ENCODE results near the gene NUDT4.

Gene NUDT4

DNA sequence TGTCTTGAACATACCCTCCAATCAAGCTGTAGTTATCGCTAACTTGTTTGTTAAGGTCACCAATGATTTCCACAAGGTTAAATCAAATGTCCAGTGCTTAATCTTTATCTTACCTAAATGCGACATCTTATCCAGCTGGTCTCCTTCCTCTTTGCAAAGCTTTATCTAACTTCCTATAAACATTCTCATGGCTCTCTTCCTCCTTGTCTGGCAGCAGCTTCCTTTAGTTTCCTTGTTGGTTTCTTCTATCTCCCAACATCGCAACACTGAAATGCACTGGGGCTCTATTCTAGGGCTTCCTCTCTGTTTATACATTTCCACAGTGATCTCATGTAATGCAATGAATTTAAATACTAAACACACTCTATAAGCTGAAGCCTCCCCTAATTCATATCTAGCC is 35.3 kb downstream of the NUDT4 start:
- H3K36me3 ChIP-seq = peaks cover 26% of the 10 kb centered on the region
- TF ChIP-seq, protein P1, sequence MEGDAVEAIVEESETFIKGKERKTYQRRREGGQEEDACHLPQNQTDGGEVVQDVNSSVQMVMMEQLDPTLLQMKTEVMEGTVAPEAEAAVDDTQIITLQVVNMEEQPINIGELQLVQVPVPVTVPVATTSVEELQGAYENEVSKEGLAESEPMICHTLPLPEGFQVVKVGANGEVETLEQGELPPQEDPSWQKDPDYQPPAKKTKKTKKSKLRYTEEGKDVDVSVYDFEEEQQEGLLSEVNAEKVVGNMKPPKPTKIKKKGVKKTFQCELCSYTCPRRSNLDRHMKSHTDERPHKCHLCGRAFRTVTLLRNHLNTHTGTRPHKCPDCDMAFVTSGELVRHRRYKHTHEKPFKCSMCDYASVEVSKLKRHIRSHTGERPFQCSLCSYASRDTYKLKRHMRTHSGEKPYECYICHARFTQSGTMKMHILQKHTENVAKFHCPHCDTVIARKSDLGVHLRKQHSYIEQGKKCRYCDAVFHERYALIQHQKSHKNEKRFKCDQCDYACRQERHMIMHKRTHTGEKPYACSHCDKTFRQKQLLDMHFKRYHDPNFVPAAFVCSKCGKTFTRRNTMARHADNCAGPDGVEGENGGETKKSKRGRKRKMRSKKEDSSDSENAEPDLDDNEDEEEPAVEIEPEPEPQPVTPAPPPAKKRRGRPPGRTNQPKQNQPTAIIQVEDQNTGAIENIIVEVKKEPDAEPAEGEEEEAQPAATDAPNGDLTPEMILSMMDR (IDR thresholded peaks at IDR 0.05; ENCODE audit: low read depth, low read length) = no peak
- no peak for DNase-seq
- no peaks in the 10 kb centered on the region for H3K9me3 ChIP-seq
- peaks cover 13% of the 10 kb centered on the region for H3K4me1 ChIP-seq
- H3K4me3 ChIP-seq (ENCODE audit: low read depth, low read length) = no peak overlapping the region
- no peaks in the 10 kb centered on the region for H3K27me3 ChIP-seq

DNA sequence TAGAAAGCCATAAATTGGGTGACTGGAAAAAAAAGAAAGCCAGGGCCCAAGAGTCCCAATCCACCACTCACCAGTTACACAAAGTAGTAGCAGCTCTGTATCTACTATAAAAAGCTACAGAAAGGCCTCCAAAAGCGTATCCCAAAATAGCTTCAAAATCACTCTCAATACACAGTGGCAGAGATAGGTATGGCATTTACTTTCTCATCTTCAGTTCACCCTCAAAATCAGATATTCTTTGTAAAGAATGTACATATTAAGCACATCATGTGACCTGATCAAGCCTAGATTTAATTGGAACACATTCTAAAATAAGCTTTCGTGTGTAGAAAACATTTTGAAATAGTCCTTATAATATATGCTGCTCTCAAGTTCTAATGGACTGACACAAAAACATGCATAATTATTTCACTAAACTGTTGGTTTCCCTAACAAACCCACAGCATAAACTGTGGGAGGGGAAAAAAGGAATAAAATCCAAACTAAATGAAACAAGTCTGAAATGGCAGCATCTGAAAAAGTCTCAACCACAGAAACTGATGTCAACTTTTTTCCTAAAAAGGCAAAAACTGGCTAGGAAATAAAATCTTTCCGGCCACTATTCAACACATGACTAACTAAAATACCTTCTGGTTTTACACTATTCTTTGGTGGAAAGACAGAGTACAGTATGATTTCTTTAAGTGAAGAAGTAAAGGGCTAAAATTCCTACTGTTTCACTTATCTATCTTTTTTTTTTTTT is 38.2 kb downstream of the NUDT4 start:
- DNase-seq = no peak
- TF ChIP-seq, protein P1 (IDR thresholded peaks at IDR 0.05; ENCODE audit: low read depth, low read length) = no peak
- H3K36me3 ChIP-seq = peaks cover 2% of the 10 kb centered on the region
- no peaks in the 10 kb centered on the region for H3K27me3 ChIP-seq
- peaks cover 3% of the 10 kb centered on the region; the same call in 1 of the 2 replicates for H3K4me1 ChIP-seq
- H3K9me3 ChIP-seq = no peaks in the 10 kb centered on the region
- H3K4me3 ChIP-seq (ENCODE audit: low read depth, low read length) = no peak overlapping the region

DNA sequence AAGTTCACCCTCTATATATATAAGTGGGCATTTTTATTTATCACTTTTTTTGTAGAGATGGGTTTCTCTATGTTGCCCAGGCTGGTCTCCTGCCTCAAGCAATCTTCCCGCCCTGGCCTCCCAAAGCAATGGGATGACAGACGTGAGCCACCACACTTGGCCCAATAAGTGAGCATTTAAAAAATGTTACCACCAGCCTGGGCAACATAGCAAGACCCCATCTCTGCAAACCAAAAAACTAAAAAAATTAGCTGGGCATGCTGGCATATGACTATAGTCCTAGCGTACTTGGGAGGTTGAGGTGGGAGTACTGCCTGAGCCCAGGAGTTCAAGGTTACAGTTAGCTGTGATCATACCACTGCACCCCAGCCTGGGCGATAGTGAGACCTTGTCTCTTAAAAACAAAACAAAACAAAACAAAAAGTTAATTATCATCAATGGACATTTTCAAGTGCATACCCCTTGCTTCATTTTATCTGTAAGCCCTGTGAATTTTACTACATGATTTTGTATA is 40.3 kb downstream of the NUDT4 start:
- TF ChIP-seq, protein P1 (IDR thresholded peaks at IDR 0.05; ENCODE audit: low read depth, low read length) = no peak
- H3K27me3 ChIP-seq = no peaks in the 10 kb centered on the region
- H3K4me3 ChIP-seq (ENCODE audit: low read depth, low read length) = no peak overlapping the region
- no peaks in the 10 kb centered on the region for H3K9me3 ChIP-seq
- no peaks in the 10 kb centered on the region for H3K36me3 ChIP-seq
- no peak for DNase-seq
- peaks cover 2% of the 10 kb centered on the region; the same call in 1 of the 2 replicates for H3K4me1 ChIP-seq

DNA sequence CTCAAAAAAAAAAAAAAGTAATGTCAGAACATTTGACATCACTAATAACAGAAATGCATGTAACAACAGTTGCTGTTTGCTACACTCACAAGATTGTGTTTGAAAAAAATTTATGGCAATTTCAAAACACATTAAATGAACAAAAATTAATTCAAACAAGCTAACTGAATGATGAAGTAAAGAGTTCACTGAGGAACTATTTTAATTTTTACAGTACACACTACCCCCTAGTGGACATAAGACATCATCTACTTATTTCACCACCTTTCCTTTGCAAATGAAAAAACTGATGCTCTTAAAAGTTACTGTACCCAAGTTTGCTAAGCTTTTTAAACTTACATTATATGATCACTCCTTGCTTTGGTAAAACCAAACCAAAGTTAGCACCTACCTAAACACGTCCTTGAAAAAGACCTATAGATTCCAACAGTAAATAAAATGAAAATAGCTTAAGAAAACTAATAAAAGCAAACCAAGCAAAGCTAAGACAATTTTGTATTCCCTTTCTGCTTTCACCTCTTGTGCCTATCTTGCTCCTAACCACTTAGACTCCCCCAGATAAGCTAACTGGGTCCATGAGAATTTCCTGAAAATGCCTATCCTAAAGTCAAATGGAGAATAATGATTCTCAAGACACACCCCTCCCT is 41.8 kb downstream of the NUDT4 start:
- TF ChIP-seq, protein P1 (IDR thresholded peaks at IDR 0.05; ENCODE audit: low read depth, low read length) = peak; percentile 56

DNA sequence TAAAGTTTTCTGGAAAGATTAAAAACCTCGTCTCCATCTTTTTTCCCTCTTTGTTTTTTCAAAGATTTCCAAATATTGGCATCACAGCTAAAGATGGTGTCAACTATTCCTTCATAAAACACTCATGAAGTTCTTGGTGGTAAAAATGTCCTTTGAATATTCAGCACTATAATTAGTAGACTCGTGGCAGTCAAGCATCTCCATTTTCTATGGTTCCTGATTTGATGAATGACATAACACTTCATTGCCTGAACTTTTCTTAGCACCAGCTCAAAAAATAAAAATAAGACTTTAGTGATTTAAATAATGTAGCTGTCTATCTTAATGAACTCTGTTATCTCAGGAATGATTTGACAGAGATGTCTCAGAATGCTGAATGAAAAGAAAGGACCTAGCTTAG is 44.3 kb downstream of the NUDT4 start:
- Histone ChIP-seq H3K4me1 (peaks cover 7% of the 10 kb centered on the region), H3K4me3 (ENCODE audit: low read depth, low read length) (no peak overlapping the region), H3K27me3 (no peaks in the 10 kb centered on the region), H3K9me3 (no peaks in the 10 kb centered on the region), H3K36me3 (no peaks in the 10 kb centered on the region)
- DNase-seq = no peak
- TF ChIP-seq, protein P1 (IDR thresholded peaks at IDR 0.05; ENCODE audit: low read depth, low read length) = no peak

More for the DNA sequence above, 41.8 kb downstream of the NUDT4 start:
- DNase-seq = no peak
- Histone ChIP-seq H3K4me3 (ENCODE audit: low read depth, low read length) (no peak overlapping the region), H3K36me3 (no peaks in the 10 kb centered on the region), H3K4me1 (peaks cover 2% of the 10 kb centered on the region; the same call in 1 of the 2 replicates), H3K27me3 (no peaks in the 10 kb centered on the region), H3K9me3 (no peaks in the 10 kb centered on the region)

Data from BE2C (cell line).